GM23338 (cell line): ENCODE data around the gene CD22. TPM values are rescaled to one million over a fixed set of nuclear protein-coding genes. Genes with fewer than 3 reads are reported as not detected.

Experiments used
- ATAC-seq: fragments of 200-7000 bp; cut with Tn5 transposase; 3 replicates; pipeline ENCODE4 v1.9.1; 2020
- DNase-seq: peaks from one replicate; pipeline ENCODE4 v3.0.0-alpha.2; 2015; ENCODE audit warnings: low spot score
- H2AFZ ChIP-seq: fragments of 200-600 bp; sonication (generic); 2 replicates; pipeline ENCODE4 v1.8.0; 2016; ENCODE audit warnings: antibody characterized with exemption, mild to moderate bottlenecking, moderate library complexity
- H3F3A ChIP-seq: fragments of 200-600 bp; sonication (generic); replicated peaks from 2 replicates; pipeline ENCODE4 v1.8.0; 2017; ENCODE audit warnings: antibody characterized with exemption, mixed run types, low read depth
- H3K27ac ChIP-seq: fragments of 200-600 bp; sonication (generic); 2 replicates; pipeline ENCODE4 v1.6.1; 2016; ENCODE audit warnings: low read depth
- H3K27me3 ChIP-seq: fragments of 200-600 bp; sonication (generic); 2 replicates; pipeline ENCODE4 v1.8.0; 2016; ENCODE audit warnings: mild to moderate bottlenecking, mixed run types, moderate library complexity; ENCODE audit not compliant: insufficient read depth
- H3K36me3 ChIP-seq: fragments of 200-600 bp; sonication (generic); 2 replicates; pipeline ENCODE4 v1.8.0; 2016; ENCODE audit warnings: mild to moderate bottlenecking; ENCODE audit not compliant: insufficient read depth
- H3K4me1 ChIP-seq: fragments of 200-600 bp; sonication (generic); 2 replicates; pipeline ENCODE4 v1.8.0; 2016; ENCODE audit warnings: mild to moderate bottlenecking, moderate library complexity; ENCODE audit not compliant: insufficient read depth
- H3K4me2 ChIP-seq: fragments of 200-600 bp; sonication (generic); 2 replicates; pipeline ENCODE4 v1.7.1; 2017; ENCODE audit warnings: mixed run types
- H3K4me3 ChIP-seq: fragments of 200-600 bp; sonication (generic); 2 replicates; pipeline ENCODE4 v1.6.1; 2016; ENCODE audit warnings: mixed run types
- H3K79me2 ChIP-seq: fragments of 200-600 bp; sonication (generic); replicated peaks from 2 replicates; pipeline ENCODE4 v1.8.0; 2017; ENCODE audit warnings: mild to moderate bottlenecking; ENCODE audit not compliant: insufficient read depth
- H3K9me2 ChIP-seq: fragments of 200-600 bp; sonication (generic); 2 replicates; pipeline ENCODE4 v1.8.0; 2017; ENCODE audit not compliant: insufficient read depth
- H4K20me1 ChIP-seq: fragments of 200-600 bp; sonication (generic); replicated peaks from 2 replicates; pipeline ENCODE4 v1.8.0; 2017; ENCODE audit warnings: mild to moderate bottlenecking; ENCODE audit not compliant: insufficient read depth
- H3K27ac Mint-ChIP-seq: 2 replicates; pipeline ENCODE4 v1.8.0; 2020; ENCODE audit warnings: inconsistent platforms, mild to moderate bottlenecking, moderate library complexity, mixed read lengths
- H3K27me3 Mint-ChIP-seq: 3 replicates; pipeline ENCODE4 v1.8.0; 2022; ENCODE audit warnings: low read depth, mild to moderate bottlenecking, moderate library complexity, mixed read lengths, inconsistent platforms; ENCODE audit not compliant: insufficient read depth, poor library complexity
- H3K36me3 Mint-ChIP-seq: 3 replicates; pipeline ENCODE4 v1.8.0; 2021; ENCODE audit warnings: low read depth, mild to moderate bottlenecking, inconsistent platforms, moderate library complexity, mixed read lengths
- H3K4me1 Mint-ChIP-seq: 3 replicates; pipeline ENCODE4 v1.8.0; 2020; ENCODE audit warnings: mild to moderate bottlenecking, inconsistent platforms, mixed read lengths
- H3K4me3 Mint-ChIP-seq: 3 replicates; pipeline ENCODE4 v1.8.0; 2021; ENCODE audit warnings: moderate library complexity, mild to moderate bottlenecking, inconsistent platforms, mixed read lengths
- H3K9me3 Mint-ChIP-seq: 3 replicates; pipeline ENCODE4 v1.8.0; 2020; ENCODE audit warnings: moderate library complexity, mild to moderate bottlenecking, inconsistent platforms, mixed read lengths
- CREB1 ChIP-seq: fragments of 250-450 bp; sonication (Bioruptor Pico); IDR thresholded peaks from 2 replicates; pipeline ENCODE4 v1.5.0; 2020; ENCODE audit warnings: low read depth, mild to moderate bottlenecking, moderate library complexity
- EZH2 ChIP-seq: fragments of 200-600 bp; sonication (generic); IDR thresholded peaks from one replicate; pipeline ENCODE4 v1.8.0; 2017; ENCODE audit warnings: antibody characterized with exemption, mild to moderate bottlenecking, low read depth; ENCODE audit not compliant: unreplicated experiment
- EZH2phosphoT487 ChIP-seq: fragments of 200-600 bp; sonication (generic); IDR thresholded peaks from one replicate; pipeline ENCODE4 v1.8.1; 2018; ENCODE audit warnings: antibody characterized with exemption; ENCODE audit not compliant: unreplicated experiment
- JUNB ChIP-seq: IDR thresholded peaks from one replicate; pipeline ENCODE4 v1.6.1; 2016; ENCODE audit warnings: antibody characterized with exemption; ENCODE audit not compliant: unreplicated experiment
- NANOG ChIP-seq: IDR thresholded peaks from 2 replicates; pipeline ENCODE4 v1.6.1; 2016; ENCODE audit warnings: antibody characterized with exemption, borderline replicate concordance
- POLR2AphosphoS5 ChIP-seq: IDR thresholded peaks from 2 replicates; pipeline ENCODE4 v1.6.1; 2016; ENCODE audit warnings: antibody characterized with exemption, low read depth
- STAT1 ChIP-seq: IDR thresholded peaks from one replicate; pipeline ENCODE4 v1.6.1; 2016; ENCODE audit warnings: antibody characterized with exemption; ENCODE audit not compliant: unreplicated experiment
- ZNF114 ChIP-seq: fragments of 250-450 bp; sonication (Bioruptor Pico); IDR thresholded peaks from 2 replicates; pipeline ENCODE4 v1.5.0; 2020; ENCODE audit warnings: mild to moderate bottlenecking, moderate library complexity
- ZNF331 ChIP-seq: fragments of 250-450 bp; sonication (Bioruptor Pico); IDR thresholded peaks from 2 replicates; pipeline ENCODE4 v1.5.0; 2020; ENCODE audit warnings: low read depth, mild to moderate bottlenecking, moderate library complexity
- polyA plus RNA-seq: library from polyadenylated mRNA; unstranded; fragments of >200 nt; fragmentation: Nextera tagmentation; extraction: Ambion mirVana; gene quantifications from 2 replicates; pipeline ENCODE4 v1.2.1, GENCODE V29; 2016
- total RNA-seq: library from RNA; depleted of rRNA; stranded (reverse); fragments of >200 nt; shearing (Covaris generic); gene quantifications from 2 replicates; pipeline ENCODE4 v1.2.3, GENCODE V29; 2014
- TF ChIP-seq, protein P1 (sequence below), 2 experiments: fragments of 200-600 bp in 1 of 2; sonication (generic) in 1 of 2; conservative IDR thresholded peaks; 2 replicates each; pipeline versions ENCODE4 v1.5.1 to v1.6.1; 2016 to 2017; ENCODE audit warnings: antibody characterized with exemption in 2 of 2, low read depth in 2 of 2, mild to moderate bottlenecking in 2 of 2, moderate library complexity in 1 of 2
- TF ChIP-seq, protein P2 (sequence below): IDR thresholded peaks from one replicate; pipeline ENCODE4 v1.6.1; 2018; ENCODE audit warnings: antibody characterized with exemption; ENCODE audit not compliant: unreplicated experiment
- TF ChIP-seq, protein P3 (sequence below): IDR thresholded peaks from 2 replicates; pipeline ENCODE4 v1.6.1; 2016; ENCODE audit warnings: antibody characterized with exemption

Gene CD22
- total and polyA plus RNA-seq, 2 experiments from 2014 or later, result 0.10 to 0.32 TPM

DNA sequence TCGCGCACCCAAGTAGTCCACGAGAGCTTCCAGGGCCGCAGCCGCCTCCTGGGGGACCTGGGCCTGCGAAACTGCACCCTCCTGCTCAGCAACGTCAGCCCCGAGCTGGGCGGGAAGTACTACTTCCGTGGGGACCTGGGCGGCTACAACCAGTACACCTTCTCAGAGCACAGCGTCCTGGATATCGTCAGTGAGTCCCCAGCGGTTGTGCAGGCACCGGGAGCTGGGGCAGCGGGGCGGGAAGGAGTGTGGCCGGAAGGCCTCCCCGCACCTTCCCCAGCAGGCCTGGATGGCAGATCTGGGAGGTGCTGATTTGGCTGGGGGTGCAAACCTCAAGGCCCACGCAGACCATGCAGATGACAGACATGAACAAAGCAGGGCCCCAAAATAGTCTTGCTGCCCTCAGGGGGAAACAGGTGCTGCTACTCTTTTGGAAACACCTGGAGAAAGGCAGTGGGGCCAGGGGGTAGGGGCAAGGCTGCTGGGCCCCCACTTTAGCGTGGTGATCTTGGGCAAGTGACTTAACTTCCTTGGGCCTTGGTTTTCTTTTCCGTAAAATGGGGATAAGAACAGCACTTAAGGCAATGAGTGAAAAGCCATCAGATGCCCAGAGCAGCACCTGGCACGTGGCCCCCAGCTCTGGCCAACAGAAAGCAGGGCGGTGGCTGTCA, 33.1 kb upstream of the CD22 start:
- H3K9me3 Mint-ChIP-seq, result no peaks in the 10 kb centered on the region
- peaks cover 7% of the 10 kb centered on the region for H3K27me3 Mint-ChIP-seq
- Histone ChIP-seq H3K4me2 (peak overlapping the region; percentile 55; the same call in 1 of the 2 replicates), H3K79me2 (no peaks in the 10 kb centered on the region), H4K20me1 (no peaks in the 10 kb centered on the region), H2AFZ (peak overlapping the region; percentile 92), H3K36me3 (no peaks in the 10 kb centered on the region), H3K27me3 (no peaks in the 10 kb centered on the region), H3F3A (peaks cover 13% of the 10 kb centered on the region), H3K4me1 (peaks cover 25% of the 10 kb centered on the region), H3K27ac (no peak overlapping the region), H3K9me2 (no peaks in the 10 kb centered on the region), H3K4me3 (no peak overlapping the region)
- no peak overlapping the region for H3K27ac Mint-ChIP-seq
- ATAC-seq, result peak; percentile 59
- peaks cover 11% of the 10 kb centered on the region for H3K4me1 Mint-ChIP-seq
- DNase-seq, result peak; percentile 73
- no peak overlapping the region for H3K4me3 Mint-ChIP-seq
- no peaks in the 10 kb centered on the region for H3K36me3 Mint-ChIP-seq
- TF ChIP-seq STAT1 (no peak), CREB1 (CRISPR knock-in tag) (no peak), ZNF114 (CRISPR knock-in tag) (no peak), POLR2AphosphoS5 (no peak), JUNB (no peak), EZH2 (no peak), ZNF331 (CRISPR knock-in tag) (no peak), NANOG (no peak), EZH2phosphoT487 (no peak)
- TF ChIP-seq, protein P1, sequence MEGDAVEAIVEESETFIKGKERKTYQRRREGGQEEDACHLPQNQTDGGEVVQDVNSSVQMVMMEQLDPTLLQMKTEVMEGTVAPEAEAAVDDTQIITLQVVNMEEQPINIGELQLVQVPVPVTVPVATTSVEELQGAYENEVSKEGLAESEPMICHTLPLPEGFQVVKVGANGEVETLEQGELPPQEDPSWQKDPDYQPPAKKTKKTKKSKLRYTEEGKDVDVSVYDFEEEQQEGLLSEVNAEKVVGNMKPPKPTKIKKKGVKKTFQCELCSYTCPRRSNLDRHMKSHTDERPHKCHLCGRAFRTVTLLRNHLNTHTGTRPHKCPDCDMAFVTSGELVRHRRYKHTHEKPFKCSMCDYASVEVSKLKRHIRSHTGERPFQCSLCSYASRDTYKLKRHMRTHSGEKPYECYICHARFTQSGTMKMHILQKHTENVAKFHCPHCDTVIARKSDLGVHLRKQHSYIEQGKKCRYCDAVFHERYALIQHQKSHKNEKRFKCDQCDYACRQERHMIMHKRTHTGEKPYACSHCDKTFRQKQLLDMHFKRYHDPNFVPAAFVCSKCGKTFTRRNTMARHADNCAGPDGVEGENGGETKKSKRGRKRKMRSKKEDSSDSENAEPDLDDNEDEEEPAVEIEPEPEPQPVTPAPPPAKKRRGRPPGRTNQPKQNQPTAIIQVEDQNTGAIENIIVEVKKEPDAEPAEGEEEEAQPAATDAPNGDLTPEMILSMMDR (conservative IDR thresholded peaks at IDR 0.05; ENCODE audit: low read depth in 2 of 2), result no peak
- TF ChIP-seq, protein P2, sequence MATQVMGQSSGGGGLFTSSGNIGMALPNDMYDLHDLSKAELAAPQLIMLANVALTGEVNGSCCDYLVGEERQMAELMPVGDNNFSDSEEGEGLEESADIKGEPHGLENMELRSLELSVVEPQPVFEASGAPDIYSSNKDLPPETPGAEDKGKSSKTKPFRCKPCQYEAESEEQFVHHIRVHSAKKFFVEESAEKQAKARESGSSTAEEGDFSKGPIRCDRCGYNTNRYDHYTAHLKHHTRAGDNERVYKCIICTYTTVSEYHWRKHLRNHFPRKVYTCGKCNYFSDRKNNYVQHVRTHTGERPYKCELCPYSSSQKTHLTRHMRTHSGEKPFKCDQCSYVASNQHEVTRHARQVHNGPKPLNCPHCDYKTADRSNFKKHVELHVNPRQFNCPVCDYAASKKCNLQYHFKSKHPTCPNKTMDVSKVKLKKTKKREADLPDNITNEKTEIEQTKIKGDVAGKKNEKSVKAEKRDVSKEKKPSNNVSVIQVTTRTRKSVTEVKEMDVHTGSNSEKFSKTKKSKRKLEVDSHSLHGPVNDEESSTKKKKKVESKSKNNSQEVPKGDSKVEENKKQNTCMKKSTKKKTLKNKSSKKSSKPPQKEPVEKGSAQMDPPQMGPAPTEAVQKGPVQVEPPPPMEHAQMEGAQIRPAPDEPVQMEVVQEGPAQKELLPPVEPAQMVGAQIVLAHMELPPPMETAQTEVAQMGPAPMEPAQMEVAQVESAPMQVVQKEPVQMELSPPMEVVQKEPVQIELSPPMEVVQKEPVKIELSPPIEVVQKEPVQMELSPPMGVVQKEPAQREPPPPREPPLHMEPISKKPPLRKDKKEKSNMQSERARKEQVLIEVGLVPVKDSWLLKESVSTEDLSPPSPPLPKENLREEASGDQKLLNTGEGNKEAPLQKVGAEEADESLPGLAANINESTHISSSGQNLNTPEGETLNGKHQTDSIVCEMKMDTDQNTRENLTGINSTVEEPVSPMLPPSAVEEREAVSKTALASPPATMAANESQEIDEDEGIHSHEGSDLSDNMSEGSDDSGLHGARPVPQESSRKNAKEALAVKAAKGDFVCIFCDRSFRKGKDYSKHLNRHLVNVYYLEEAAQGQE, result no peak
- TF ChIP-seq, protein P3, sequence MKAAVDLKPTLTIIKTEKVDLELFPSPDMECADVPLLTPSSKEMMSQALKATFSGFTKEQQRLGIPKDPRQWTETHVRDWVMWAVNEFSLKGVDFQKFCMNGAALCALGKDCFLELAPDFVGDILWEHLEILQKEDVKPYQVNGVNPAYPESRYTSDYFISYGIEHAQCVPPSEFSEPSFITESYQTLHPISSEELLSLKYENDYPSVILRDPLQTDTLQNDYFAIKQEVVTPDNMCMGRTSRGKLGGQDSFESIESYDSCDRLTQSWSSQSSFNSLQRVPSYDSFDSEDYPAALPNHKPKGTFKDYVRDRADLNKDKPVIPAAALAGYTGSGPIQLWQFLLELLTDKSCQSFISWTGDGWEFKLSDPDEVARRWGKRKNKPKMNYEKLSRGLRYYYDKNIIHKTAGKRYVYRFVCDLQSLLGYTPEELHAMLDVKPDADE, result no peak
